ENCODE results near the gene MPEG1. TPM values are rescaled to one million over a fixed set of nuclear protein-coding genes. Genes with fewer than 3 reads are reported as not detected.

The MPEG1 gene, protein sequence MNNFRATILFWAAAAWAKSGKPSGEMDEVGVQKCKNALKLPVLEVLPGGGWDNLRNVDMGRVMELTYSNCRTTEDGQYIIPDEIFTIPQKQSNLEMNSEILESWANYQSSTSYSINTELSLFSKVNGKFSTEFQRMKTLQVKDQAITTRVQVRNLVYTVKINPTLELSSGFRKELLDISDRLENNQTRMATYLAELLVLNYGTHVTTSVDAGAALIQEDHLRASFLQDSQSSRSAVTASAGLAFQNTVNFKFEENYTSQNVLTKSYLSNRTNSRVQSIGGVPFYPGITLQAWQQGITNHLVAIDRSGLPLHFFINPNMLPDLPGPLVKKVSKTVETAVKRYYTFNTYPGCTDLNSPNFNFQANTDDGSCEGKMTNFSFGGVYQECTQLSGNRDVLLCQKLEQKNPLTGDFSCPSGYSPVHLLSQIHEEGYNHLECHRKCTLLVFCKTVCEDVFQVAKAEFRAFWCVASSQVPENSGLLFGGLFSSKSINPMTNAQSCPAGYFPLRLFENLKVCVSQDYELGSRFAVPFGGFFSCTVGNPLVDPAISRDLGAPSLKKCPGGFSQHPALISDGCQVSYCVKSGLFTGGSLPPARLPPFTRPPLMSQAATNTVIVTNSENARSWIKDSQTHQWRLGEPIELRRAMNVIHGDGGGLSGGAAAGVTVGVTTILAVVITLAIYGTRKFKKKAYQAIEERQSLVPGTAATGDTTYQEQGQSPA
- total RNA-seq: not detected in 2 replicates

DNA sequence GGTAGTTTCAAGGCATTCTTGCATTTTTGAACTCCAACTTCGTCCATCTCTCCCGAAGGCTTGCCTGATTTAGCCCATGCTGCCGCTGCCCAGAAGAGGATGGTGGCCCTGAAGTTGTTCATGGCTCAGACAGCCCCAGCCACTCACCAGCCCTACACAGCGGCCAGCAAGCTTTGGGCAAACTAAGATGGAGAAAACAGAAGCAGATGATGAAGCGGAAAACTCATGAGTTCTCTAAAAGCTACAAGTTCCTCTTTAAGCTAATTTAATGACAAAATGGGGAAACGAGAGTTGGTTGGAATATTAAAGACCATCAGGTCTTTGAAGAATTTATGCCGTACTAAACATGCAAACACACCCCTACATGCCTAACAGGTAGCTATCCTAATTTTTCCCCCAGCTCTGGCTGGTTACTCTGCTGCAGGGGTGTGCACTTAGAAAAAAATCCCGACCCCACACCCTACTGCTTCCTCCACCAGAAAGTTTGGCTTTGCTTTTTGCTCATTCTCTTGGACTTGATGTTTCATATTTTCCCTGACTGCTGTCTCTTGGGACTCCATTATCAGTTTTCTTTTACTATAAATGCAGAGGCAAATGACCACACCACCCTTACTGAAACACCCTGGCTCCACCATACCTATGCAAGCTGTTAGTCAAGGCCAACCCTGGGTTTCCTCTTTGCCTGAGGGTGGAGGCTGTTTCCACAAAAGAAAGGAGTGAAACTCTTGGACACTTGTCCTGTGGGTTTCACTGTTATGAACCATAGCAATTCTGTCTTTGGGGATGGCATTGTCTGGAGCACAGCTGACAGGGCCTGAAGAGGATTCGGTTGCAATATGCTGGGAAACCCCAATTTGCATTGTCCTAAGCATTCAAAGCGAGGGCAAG, at the start of gene MPEG1:
MPEG1 (minus strand) TSS at position 184 of the 888 bp plus-strand sequence; CDS start at position 122, 62 bp downstream.
- no peak for DNase-seq (ENCODE audit: low read depth, low spot score)

- DNase-seq (ENCODE audit: low read depth, low spot score): no peak
Observed at GRCh38 chr11:59262177-59262818, 49.6 kb upstream of the MPEG1 start.

DNA sequence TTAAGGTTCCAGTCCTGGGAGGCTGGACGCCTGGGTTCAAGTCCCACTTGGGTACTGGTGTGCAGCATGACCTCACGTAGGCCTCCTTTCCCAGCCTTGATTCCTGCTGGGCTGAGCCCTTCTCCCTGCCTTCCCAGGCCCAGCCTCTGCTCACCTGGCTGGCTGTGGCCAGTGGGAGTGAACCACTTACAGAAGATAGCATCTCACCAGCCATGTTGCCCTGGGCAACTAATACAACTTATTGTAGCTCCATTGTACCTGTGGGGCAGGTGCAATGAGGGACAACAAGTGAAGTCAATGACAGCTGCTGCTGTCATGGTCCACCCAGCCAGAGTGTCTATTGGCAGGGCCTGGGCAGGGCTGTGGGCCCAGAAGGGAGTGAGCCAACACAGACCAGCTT, 48.4 kb upstream of the MPEG1 start:
- DNase-seq (ENCODE audit: low read depth, low spot score): no peak

GRCh38 chr11:59259867-59260475, 47.2 kb upstream of the MPEG1 start:
- no peak for DNase-seq (ENCODE audit: low read depth, low spot score)

GRCh38 chr11:59259047-59259446, 46.3 kb upstream of the MPEG1 start:
- no peak for DNase-seq (ENCODE audit: low read depth, low spot score)

DNA sequence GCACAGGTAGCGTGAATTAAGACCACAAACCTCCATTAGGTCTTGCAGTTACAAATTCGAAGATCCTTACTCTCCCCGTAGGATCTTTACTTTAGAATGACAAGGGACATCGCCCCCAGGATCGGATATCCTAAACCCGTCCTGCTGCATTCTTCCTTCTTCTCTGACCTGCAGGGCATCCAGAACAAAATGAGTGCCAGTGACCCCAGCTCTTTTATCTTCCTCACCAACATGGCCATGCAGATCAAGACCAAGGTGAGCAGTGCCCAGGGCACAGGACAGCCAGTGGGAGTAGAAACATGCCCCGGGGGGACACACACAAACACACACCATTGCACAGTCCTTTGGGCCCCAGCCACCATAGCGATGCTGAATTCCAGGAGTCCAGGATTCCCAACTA, 42.6 kb upstream of the MPEG1 start:
- no peak for DNase-seq (ENCODE audit: low read depth, low spot score)

DNA sequence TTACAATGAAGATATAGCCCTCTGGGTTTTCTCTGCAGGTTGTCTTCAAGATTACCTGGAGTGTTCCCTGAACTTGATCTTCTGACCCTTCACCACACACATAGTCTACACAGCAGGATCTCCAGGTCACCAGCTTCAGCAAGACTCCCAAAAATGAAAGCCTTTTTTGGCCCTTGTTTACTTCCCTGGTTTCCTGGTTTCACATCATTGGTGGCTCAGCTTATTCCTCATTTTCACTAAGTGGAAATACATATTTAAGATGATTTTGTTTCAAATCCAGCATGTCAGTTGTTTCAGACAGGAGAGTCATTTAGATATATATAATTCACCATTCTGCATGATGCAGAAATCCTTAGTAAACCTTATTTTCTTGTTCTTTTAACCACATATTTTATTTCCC, 41.6 kb upstream of the MPEG1 start:
- no peak for DNase-seq (ENCODE audit: low read depth, low spot score)

GRCh38 chr11:59253001-59253400, 40.3 kb upstream of the MPEG1 start:
- no peak for DNase-seq (ENCODE audit: low read depth, low spot score)

DNA sequence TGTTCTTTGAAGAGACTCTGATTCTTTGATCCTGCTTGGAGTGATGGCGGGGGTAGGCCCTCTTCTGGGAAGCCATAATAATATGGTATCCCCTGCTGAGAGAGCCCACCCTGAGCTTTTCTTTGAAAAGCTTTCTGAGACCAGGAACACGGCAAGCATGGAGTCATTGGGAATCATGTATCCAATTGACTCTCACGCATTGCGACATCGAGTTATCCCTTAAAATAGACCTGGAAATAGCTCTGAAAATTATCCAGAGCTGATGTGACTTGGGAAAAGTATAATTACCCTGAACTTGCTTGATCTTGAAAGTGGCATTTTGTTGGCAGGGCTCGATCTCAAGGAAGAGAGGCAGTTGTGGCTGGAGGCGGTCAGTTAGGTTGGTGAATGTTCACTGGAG, 36.8 kb upstream of the MPEG1 start:
- no peak for DNase-seq (ENCODE audit: low read depth, low spot score)

DNA sequence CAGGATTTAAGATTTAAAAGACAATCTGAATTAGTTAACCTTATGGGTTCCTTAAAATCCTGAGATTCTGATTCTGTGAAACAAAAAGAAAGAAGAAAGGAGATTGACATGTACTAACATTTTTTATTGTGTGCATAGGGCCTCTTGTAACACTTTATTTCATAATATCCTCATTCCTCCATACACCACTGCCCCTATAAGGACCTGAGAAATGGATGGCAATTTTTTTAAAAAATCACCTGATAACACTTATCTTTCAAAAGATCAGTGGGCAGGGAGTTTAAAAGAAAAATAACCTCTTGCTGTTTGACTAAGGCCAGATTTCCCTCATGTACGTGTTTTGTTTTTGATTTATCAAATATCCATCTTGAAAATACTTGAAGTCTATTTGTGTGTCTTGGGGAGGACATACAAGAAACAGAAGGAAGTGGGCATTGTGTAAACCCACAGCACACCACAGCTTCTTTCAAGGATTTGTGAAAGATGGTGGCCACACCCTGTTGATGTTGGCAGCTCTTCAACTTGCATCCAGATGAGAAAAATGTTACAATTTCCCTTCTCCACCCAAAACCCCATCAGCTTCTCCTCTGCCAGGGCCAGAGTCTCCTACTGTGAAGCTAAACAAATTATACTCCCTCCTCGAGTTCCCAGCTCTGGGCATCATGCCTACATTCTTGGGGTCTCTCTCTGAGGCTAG, 35.0 kb upstream of the MPEG1 start:
- no peak for DNase-seq (ENCODE audit: low read depth, low spot score)

DNA sequence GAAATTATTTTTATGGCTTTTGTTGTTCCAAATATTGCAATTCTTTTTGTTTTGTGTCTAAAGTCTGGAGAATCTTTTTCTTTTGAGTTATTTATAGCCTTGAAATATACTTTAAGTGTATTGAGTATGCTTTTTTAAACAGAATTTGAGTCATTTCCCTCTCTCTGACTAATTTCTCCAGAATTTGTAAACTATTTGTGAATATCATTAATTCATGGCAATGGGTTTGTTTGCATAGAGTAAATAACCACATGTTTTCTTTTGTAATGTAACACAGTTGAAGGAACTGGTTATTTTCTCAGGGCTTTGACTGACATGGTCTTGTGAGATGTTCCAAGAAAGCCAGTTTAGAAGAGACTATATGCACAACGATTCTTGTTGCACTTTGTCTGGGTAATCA, 30.9 kb upstream of the MPEG1 start:
- DNase-seq (ENCODE audit: low read depth, low spot score): no peak

DNA sequence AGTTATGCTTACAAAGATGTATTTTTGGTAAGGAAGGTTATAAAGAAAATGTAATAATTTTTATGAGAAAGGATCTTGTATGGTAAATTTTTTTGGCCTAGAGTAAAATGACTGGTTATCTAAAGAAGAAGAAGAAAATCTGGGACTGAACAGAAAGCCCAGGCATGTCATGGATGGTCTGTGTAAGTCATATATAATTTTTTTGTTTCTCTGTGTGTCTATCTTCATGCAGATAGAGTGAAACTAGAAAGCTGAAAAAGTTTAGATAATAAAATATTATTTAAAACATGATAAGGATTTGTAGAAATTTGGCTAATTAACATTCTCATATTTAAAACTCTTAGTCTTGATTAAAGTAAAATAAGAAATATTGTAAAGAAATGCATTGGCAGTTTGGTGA, 27.6 kb upstream of the MPEG1 start:
- DNase-seq (ENCODE audit: low read depth, low spot score): no peak

DNA sequence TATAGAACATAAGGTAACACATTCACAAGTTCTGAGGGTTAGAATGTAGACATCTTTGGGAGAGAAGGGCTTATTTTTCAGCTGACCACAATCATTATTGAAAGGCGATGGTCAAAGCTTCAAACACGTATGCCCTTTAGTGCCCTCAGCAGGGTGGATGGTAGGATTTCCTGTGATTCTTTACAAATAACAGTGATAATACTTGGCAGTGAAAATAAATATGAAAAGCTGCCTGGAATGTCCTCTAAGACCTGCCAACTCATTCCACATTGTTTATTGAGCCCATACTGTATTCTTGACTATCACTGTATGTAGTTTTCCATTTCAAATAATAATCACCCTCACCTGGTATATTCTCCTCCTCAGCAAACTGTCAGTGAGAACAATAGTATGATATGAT, 13.7 kb upstream of the MPEG1 start:
- DNase-seq (ENCODE audit: low read depth, low spot score): peak; percentile 41

DNA sequence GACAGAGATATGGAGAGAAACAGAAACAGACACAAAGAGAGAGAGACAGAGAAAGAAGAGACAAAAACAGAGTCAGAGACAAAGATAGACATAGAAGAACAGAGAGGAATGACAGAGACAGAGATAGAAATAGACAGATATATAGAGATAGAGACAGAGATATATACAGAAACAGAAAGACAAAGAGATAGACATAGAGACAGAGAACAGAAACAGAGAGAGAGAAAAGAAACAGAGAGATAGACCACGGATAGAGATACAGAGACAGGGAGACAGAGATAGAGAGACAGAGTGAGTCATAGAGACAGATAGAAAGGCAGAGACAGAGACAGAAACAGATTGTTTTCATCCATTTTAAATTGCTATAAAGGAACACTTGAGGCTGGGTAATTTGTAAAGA, 12.3 kb upstream of the MPEG1 start:
- no peak for DNase-seq (ENCODE audit: low read depth, low spot score)

- peak; percentile 37 for DNase-seq (ENCODE audit: low read depth, low spot score)
Observed at GRCh38 chr11:59224351-59224928, 11.7 kb upstream of the MPEG1 start.

DNA sequence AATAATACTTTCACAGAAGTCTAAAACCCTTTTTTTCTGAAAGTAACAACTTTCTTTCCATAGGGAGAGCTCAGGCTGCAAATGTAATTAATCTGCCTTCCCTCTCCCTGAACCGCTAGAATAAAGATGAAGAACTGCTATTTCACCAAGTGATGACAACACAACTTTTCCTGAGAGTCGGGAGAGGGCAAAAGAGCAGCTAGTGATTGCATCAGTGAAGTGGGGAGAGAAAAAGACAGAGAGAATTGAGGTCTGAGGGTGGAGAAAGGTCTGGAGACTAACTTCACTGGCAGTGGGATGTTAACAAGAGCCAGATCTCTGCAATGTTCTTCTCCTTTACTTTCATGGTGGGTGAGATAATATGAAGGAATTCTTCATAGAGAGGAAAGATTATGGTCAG, 10.9 kb upstream of the MPEG1 start:
- DNase-seq (ENCODE audit: low read depth, low spot score): no peak

GRCh38 chr11:59223177-59223576, 10.4 kb upstream of the MPEG1 start:
- no peak for DNase-seq (ENCODE audit: low read depth, low spot score)

GRCh38 chr11:59222464-59223060, 9.8 kb upstream of the MPEG1 start:
- no peak for DNase-seq (ENCODE audit: low read depth, low spot score)

GRCh38 chr11:59221441-59221840, 8.7 kb upstream of the MPEG1 start:
- DNase-seq (ENCODE audit: low read depth, low spot score): no peak

- DNase-seq (ENCODE audit: low read depth, low spot score): no peak
Observed at GRCh38 chr11:59219836-59220235, 7.1 kb upstream of the MPEG1 start.

All from pulmonary artery endothelial cell (primary cell).